IMR-90 (cell line): Measurements from ENCODE around the gene COA1. TPM values are rescaled to one million over a fixed set of nuclear protein-coding genes. Genes with fewer than 3 reads are reported as not detected.

ENCODE experiments used
- ATAC-seq: fragments of 200-7000 bp; cut with Tn5 transposase; 2 replicates; pipeline ENCODE4 v1.9.1; 2020; ENCODE audit warnings: low read depth, mild to moderate bottlenecking, moderate library complexity
- BruUV-seq: library from RNA; stranded (reverse); fragments of 400-500 nt; replicated peaks from 2 replicates; lab custom pipeline; 2021; lab: Mats Ljungman, UMichigan
- CTCF ChIA-PET: fragments of 300-600 bp; formaldehyde crosslinking; extraction: SDS; loops from one replicate; lab custom pipeline; 2021; ENCODE audit warnings: antibody characterized with exemption; lab: Yijun Ruan, JAX
- POLR2A ChIA-PET: fragments of 300-600 bp; sonication (Branson Sonifier 250); formaldehyde crosslinking; loops from one replicate; lab custom pipeline; 2022; ENCODE audit warnings: antibody characterized with exemption; ENCODE audit not compliant: unreplicated experiment; lab: Charles Lee
- DNase-seq: peaks from one replicate; pipeline ENCODE4 v3.0.0; 2013
- H2AFZ ChIP-seq: replicated peaks from 2 replicates; pipeline ENCODE3; 2013; ENCODE audit warnings: low read length, mild to moderate bottlenecking; ENCODE audit not compliant: poor library complexity
- H2AK5ac ChIP-seq: 2 replicates; pipeline ENCODE4 v1.6.1; 2013; ENCODE audit warnings: low read depth, low read length, inconsistent platforms
- H2AK9ac ChIP-seq: replicated peaks from 2 replicates; pipeline ENCODE3; 2013; ENCODE audit warnings: mild to moderate bottlenecking, low read depth, low read length, moderate library complexity; ENCODE audit not compliant: poor library complexity
- H2BK120ac ChIP-seq: 2 replicates; pipeline ENCODE4 v1.6.1; 2013; ENCODE audit warnings: low read depth, low read length, inconsistent platforms
- H2BK15ac ChIP-seq: 3 replicates; pipeline ENCODE4 v1.6.1; 2013; ENCODE audit warnings: low read depth, low read length, inconsistent platforms
- H2BK20ac ChIP-seq: 2 replicates; pipeline ENCODE4 v1.6.1; 2013; ENCODE audit warnings: low read depth, mild to moderate bottlenecking, inconsistent platforms, low read length, moderate library complexity
- H2BK5ac ChIP-seq: 2 replicates; pipeline ENCODE4 v1.6.1; 2013; ENCODE audit warnings: mild to moderate bottlenecking, low read depth, low read length, inconsistent platforms; ENCODE audit not compliant: poor library complexity, severe bottlenecking
- H3K14ac ChIP-seq: replicated peaks from 2 replicates; pipeline ENCODE4 v1.6.1; 2013; ENCODE audit warnings: low read depth, low read length, inconsistent platforms
- H3K18ac ChIP-seq: 2 replicates; pipeline ENCODE4 v1.6.1; 2013; ENCODE audit warnings: low read depth, low read length, control low read depth
- H3K23ac ChIP-seq: 2 replicates; pipeline ENCODE4 v1.6.1; 2013; ENCODE audit warnings: low read depth, low read length, inconsistent platforms
- H3K27ac ChIP-seq: 2 replicates; pipeline ENCODE4 v1.5.1; 2013; ENCODE audit warnings: mild to moderate bottlenecking, control low read depth, low read length; ENCODE audit not compliant: insufficient read depth
- H3K27me3 ChIP-seq: 2 replicates; pipeline ENCODE4 v1.6.1; 2013; ENCODE audit warnings: low read length; ENCODE audit not compliant: control insufficient read depth, insufficient read depth
- H3K36me3 ChIP-seq: 2 replicates; pipeline ENCODE4 v1.6.1; 2013; ENCODE audit warnings: low read length, mixed read lengths; ENCODE audit not compliant: control insufficient read depth, insufficient read depth
- H3K4ac ChIP-seq: 2 replicates; pipeline ENCODE4 v1.6.1; 2013; ENCODE audit warnings: low read depth, low read length, inconsistent platforms
- H3K4me1 ChIP-seq: 2 replicates; pipeline ENCODE4 v1.6.1; 2013; ENCODE audit warnings: low read length, mixed read lengths; ENCODE audit not compliant: control insufficient read depth, insufficient read depth
- H3K4me2 ChIP-seq: 2 replicates; pipeline ENCODE4 v1.6.1; 2013; ENCODE audit warnings: low read depth, mild to moderate bottlenecking, control low read depth, low read length, moderate library complexity
- H3K4me3 ChIP-seq: 2 replicates; pipeline ENCODE4 v1.5.1; 2013; ENCODE audit warnings: low read depth, mild to moderate bottlenecking, control low read depth, low read length, moderate library complexity; ENCODE audit not compliant: insufficient read depth
- H3K56ac ChIP-seq: 2 replicates; pipeline ENCODE4 v1.6.1; 2013; ENCODE audit warnings: low read length, inconsistent platforms; ENCODE audit not compliant: insufficient read depth; ENCODE audit errors: extremely low read depth
- H3K79me1 ChIP-seq, 2 experiments: 2 replicates each; pipeline ENCODE4 v1.6.1; 2013; ENCODE audit warnings: low read length in 2 of 2, inconsistent platforms in 1 of 2, low read depth in 1 of 2
- H3K9ac ChIP-seq: 2 replicates; pipeline ENCODE4 v1.6.1; 2013; ENCODE audit warnings: low read depth, low read length, control low read depth
- H3K9me1 ChIP-seq: 2 replicates; pipeline ENCODE4 v1.6.1; 2013; ENCODE audit warnings: low read length, inconsistent platforms; ENCODE audit not compliant: insufficient read depth
- H3K9me3 ChIP-seq: 2 replicates; pipeline ENCODE4 v1.6.1; 2013; ENCODE audit warnings: low read length; ENCODE audit not compliant: control insufficient read depth, insufficient read depth
- H4K20me1 ChIP-seq: 2 replicates; pipeline ENCODE4 v1.6.1; 2013; ENCODE audit warnings: low read length, inconsistent platforms; ENCODE audit not compliant: insufficient read depth
- H4K5ac ChIP-seq: 2 replicates; pipeline ENCODE4 v1.6.1; 2013; ENCODE audit warnings: mild to moderate bottlenecking, low read depth, low read length, control low read depth
- H4K8ac ChIP-seq, 2 experiments: 2 replicates each; pipeline ENCODE4 v1.6.1; 2013; ENCODE audit warnings: low read depth in 2 of 2, low read length in 2 of 2, control low read depth in 1 of 2, inconsistent platforms in 1 of 2
- H4K91ac ChIP-seq: 2 replicates; pipeline ENCODE4 v1.6.1; 2013; ENCODE audit warnings: low read depth, low read length, inconsistent platforms; ENCODE audit not compliant: insufficient read depth
- CEBPB ChIP-seq: IDR thresholded peaks from 2 replicates; pipeline ENCODE4 v1.6.1; 2012; ENCODE audit warnings: low read depth, low read length, improper control_type of control experiment
- MAZ ChIP-seq: IDR thresholded peaks from 2 replicates; pipeline ENCODE4 v1.6.1; 2012; ENCODE audit warnings: low read depth, mild to moderate bottlenecking, low read length, improper control_type of control experiment, moderate library complexity, borderline replicate concordance
- RFX5 ChIP-seq: IDR thresholded peaks from 2 replicates; pipeline ENCODE4 v1.8.0; 2012; ENCODE audit warnings: low read depth, mild to moderate bottlenecking, low read length, moderate library complexity
- SMC3 ChIP-seq: fragments of 150-350 bp; IDR thresholded peaks from 2 replicates; pipeline ENCODE4 v1.6.1; 2016; ENCODE audit warnings: low read depth, mild to moderate bottlenecking, antibody characterized with exemption, low read length, moderate library complexity
- WGBS, 2 experiments: methylation state at CpG; one replicate each; pipeline versions ENCODE4 v1.1.5 to v1.1.7; 2013; ENCODE audit warnings: missing lambda C conversion rate in 2 of 2; ENCODE audit not compliant: insufficient read length in 1 of 2; ENCODE audit errors: extremely low coverage in 2 of 2; 5-methylcytosine and 5-hydroxymethylcytosine counted together
- dilution Hi-C: fragments of 300-500 bp; cut with HindIII; formaldehyde crosslinking; loops from one replicate; pipeline ENCODE4 v1.14.3; 2018; ENCODE audit warnings: low sequenced_read_pairs; ENCODE audit not compliant: unreplicated experiment
- in situ Hi-C: fragments of 300-500 bp; cut with MboI; formaldehyde crosslinking; loops from 3 replicates; pipeline ENCODE4 v1.14.3; 2019; ENCODE audit warnings: low sequenced_read_pairs, inconsistent platforms, mixed read lengths
- intact Hi-C: fragments of 100-400 bp; cut with micrococcal nuclease; formaldehyde crosslinking; loops from 2 replicates; pipeline ENCODE4 v1.10.0; 2022
- polyA plus RNA-seq, 3 experiments: library from polyadenylated mRNA; depleted of rRNA; stranded (reverse); fragments of >200 nt; gene quantifications; 2 replicates each; pipeline ENCODE4 v1.2.3, GENCODE V29; 2012; ENCODE audit warnings: low replicate concordance in 1 of 3
- total RNA-seq: library from RNA; depleted of rRNA; stranded (reverse); fragments of >200 nt; gene quantifications from 2 replicates; pipeline ENCODE4 v1.2.3, GENCODE V29; 2012

The COA1 gene
- total and polyA plus RNA-seq, 2 of the 4 experiments (the other 2 are of a cell fraction): 34.2 to 59.5 TPM

DNA sequence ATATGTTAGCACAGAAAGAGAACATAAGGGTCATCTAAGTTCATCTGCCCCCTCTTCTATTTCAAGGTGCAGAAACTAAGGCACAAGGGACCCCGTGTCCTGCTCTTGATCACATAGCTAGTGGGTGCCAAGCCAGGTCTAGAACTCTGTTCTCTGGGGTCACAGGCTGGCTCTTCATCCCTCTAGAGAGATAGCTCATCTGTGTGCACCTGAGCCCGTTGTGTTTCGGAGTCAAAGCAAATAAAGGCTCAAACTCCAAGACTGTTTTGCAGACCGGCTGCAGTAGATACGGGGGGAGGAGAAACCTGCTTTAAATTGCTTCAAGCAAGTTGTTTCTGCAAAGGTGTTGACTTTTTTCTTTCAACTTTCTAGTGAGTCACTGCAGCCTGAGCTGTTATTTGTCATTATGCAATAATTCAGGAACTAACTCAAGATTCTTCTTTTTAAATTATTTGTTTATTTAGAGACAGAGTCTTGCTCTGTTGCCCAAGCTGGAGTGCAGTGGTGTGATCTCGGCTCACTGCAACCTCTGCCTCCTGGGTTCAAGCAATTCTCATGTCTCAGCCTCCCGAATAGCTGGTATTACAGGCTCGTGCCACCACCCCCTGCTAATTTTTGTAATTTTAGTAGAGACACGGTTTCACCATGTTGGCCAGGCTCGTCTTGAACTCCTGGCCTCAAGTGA, 35.6 kb upstream of the COA1 start:
- peaks cover 8% of the 10 kb centered on the region; the same call in 1 of the 2 replicates for H3K9me1 ChIP-seq
- no peak overlapping the region for H3K9ac ChIP-seq
- H3K79me1 ChIP-seq: peaks cover 5 to 20% of the 10 kb centered on the region in 2 experiments; a peak in 3 of 4 replicates
- in situ Hi-C loops (no loop called here), intact Hi-C loops (loop anchor here (2.0 kb wide), 1 partner anchor 34 kb away; no protein-coding TSS in a partner anchor), dilution Hi-C loops (no loop called here)
- ATAC-seq: peak; percentile 66
- DNase-seq: peak; percentile 43
- no peak for TF ChIP-seq MAZ
- TF ChIP-seq CEBPB: peak; percentile 80
- no peak for TF ChIP-seq RFX5
- TF ChIP-seq SMC3: no peak
- no peak overlapping the region for H2AK5ac ChIP-seq
- H3K23ac ChIP-seq: no peak overlapping the region
- H3K36me3 ChIP-seq: no peaks in the 10 kb centered on the region
- no peaks in the 10 kb centered on the region; the same call in 1 of the 2 replicates for H4K20me1 ChIP-seq
- no peak overlapping the region for H3K14ac ChIP-seq
- H3K4me1 ChIP-seq: peaks cover 9% of the 10 kb centered on the region
- H2BK5ac ChIP-seq: no peak overlapping the region
- ChIA-PET CTCF (interaction anchor here (0.8 kb wide), 1 partner anchor 182 kb away, joined by 3 read pairs; the partner anchor contains the start of gene STK17A), POLR2A (no interaction called here)
- no peaks in the 10 kb centered on the region for H3K9me3 ChIP-seq
- no peak overlapping the region for H2AFZ ChIP-seq
- no peak overlapping the region for H2BK15ac ChIP-seq
- no peaks in the 10 kb centered on the region for H3K27me3 ChIP-seq
- H2AK9ac ChIP-seq: no peak overlapping the region
- no peak overlapping the region for H2BK20ac ChIP-seq
- 0 out of 2 replicates have a peak overlapping the region, but pooled peaks have one; percentile 41 for H3K4me2 ChIP-seq
- H3K18ac ChIP-seq: no peak overlapping the region
- no peak overlapping the region for H3K27ac ChIP-seq
- no peak overlapping the region for H4K8ac ChIP-seq
- no TSS peak for BruUV-seq
- no peak overlapping the region for H3K4me3 ChIP-seq
- 100% methylated on average over 1 of the region's 10 CpGs; no CpG with 5 or more reads in 1 of the 2 experiments for WGBS, 2 experiments
- no peak overlapping the region for H3K4ac ChIP-seq
- H4K91ac ChIP-seq: no peak overlapping the region
- H2BK120ac ChIP-seq: no peak overlapping the region
- H3K56ac ChIP-seq: no peak overlapping the region
- H4K5ac ChIP-seq: no peak overlapping the region
